Panc1 (cell line): Measurements from ENCODE around the gene FAM83B.

ENCODE experiments used
- CTCF ChIP-seq: fragments of 450-650 bp; IDR thresholded peaks from 2 replicates; pipeline ENCODE4 v1.5.1; 2017; ENCODE audit warnings: mild to moderate bottlenecking
- POLR2AphosphoS5 ChIP-seq: IDR thresholded peaks from 2 replicates; pipeline ENCODE4 v1.6.1; 2012; ENCODE audit warnings: mild to moderate bottlenecking, low read depth, low read length, moderate library complexity
- REST ChIP-seq, 2 experiments: IDR thresholded peaks; 2 replicates each; pipeline ENCODE4 v1.6.1; 2011 to 2012; ENCODE audit warnings: low read depth in 2 of 2, control low read depth in 1 of 2, low read length in 1 of 2, mild to moderate bottlenecking in 1 of 2, moderate library complexity in 1 of 2; ENCODE audit not compliant: insufficient read depth in 1 of 2
- SIN3A ChIP-seq: IDR thresholded peaks from 2 replicates; pipeline ENCODE4 v1.6.1; 2012; ENCODE audit warnings: low read depth, mild to moderate bottlenecking, low read length, moderate library complexity, borderline replicate concordance; ENCODE audit not compliant: insufficient read depth

GRCh38 chr6:54850114-54850513 lies 3.5 kb downstream of the FAM83B start:
- TF ChIP-seq CTCF (no peak), POLR2AphosphoS5 (no peak), REST (IDR thresholded peaks at IDR 0.05; ENCODE audit: insufficient read depth in 1 of 2, low read depth in 2 of 2, low read length in 1 of 2) (no peak), SIN3A (no peak)
